Astrocyte (in vitro differentiated cells and primary cell): ENCODE results near the gene NSD2.

Experiments
- EZH2 ChIP-seq: IDR thresholded peaks from 2 replicates; pipeline ENCODE4 v1.6.1; 2012; ENCODE audit warnings: mild to moderate bottlenecking, low read length, inconsistent platforms; ENCODE audit not compliant: insufficient read depth
- TF ChIP-seq, protein P1 (sequence below): IDR thresholded peaks from 2 replicates; pipeline ENCODE4 v1.5.1; 2011; ENCODE audit warnings: low read depth, mild to moderate bottlenecking, inconsistent platforms, low read length, moderate library complexity; ENCODE audit not compliant: insufficient read depth

DNA sequence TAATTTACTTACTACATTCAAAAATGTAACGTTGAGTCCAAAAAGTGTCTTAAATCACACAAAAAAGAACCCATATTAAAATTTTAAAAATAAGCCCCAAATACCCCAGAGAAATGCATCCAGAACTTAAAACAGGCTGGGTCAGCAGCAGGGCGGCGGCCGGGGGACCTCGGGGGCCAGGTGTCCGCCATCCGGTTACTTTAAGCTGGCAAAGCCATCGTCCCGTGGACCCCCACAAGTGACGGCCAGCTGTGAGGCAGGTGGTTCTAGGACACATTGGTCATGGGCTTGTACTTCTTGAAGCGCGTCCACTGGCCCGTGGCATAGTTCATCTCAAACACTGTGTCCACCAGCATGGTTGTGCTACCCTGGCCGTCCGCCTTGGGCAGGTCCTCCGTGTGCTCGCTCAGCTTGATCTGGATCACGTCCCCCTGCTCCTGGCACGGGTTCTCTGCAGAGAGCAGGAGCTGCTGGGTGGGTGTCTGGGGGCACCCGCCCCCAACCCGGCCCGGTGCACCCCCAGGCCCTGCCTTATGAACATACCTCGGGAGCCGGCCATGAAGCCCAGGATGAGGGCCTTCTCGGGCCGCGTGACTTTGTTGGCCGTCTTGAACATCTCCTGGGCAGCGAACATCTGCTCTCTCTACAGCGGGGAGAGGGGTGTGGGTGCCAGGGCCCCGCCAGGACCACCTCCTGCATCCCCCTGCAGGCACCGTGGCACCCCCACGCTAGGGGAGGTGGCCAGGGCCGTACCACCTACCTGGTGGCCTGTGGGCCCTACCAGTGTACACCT is 112.1 kb downstream of the NSD2 start:
- TF ChIP-seq, protein P1, sequence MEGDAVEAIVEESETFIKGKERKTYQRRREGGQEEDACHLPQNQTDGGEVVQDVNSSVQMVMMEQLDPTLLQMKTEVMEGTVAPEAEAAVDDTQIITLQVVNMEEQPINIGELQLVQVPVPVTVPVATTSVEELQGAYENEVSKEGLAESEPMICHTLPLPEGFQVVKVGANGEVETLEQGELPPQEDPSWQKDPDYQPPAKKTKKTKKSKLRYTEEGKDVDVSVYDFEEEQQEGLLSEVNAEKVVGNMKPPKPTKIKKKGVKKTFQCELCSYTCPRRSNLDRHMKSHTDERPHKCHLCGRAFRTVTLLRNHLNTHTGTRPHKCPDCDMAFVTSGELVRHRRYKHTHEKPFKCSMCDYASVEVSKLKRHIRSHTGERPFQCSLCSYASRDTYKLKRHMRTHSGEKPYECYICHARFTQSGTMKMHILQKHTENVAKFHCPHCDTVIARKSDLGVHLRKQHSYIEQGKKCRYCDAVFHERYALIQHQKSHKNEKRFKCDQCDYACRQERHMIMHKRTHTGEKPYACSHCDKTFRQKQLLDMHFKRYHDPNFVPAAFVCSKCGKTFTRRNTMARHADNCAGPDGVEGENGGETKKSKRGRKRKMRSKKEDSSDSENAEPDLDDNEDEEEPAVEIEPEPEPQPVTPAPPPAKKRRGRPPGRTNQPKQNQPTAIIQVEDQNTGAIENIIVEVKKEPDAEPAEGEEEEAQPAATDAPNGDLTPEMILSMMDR: no peak
- TF ChIP-seq EZH2: no peak
